Epithelial cell of umbilical artery (primary cell): Measurements from ENCODE around the gene LRP11. TPM values are rescaled to one million over a fixed set of nuclear protein-coding genes. Genes with fewer than 3 reads are reported as not detected.

Source experiments
- total RNA-seq: library from RNA; depleted of rRNA; stranded (reverse); fragments of >200 nt; gene quantifications from 2 replicates; pipeline ENCODE4 v1.2.3, GENCODE V29; 2014

The LRP11 gene
- total RNA-seq = 24.7 and 36.2 TPM in 2 replicates

GRCh38 chr6:149863698-149864577 is at the start of gene LRP11:
Gene LRP11, minus strand, starts transcription at chr6:149864359. Its CDS starts 339 bp downstream, at chr6:149864020.

GRCh38 chr6:149897855-149898744 is 33.9 kb upstream of the LRP11 start, which contains the start of gene RAET1E:
Gene RAET1E, minus strand, starts transcription at chr6:149898113. Its CDS starts 7,212 bp downstream, at chr6:149890901.

Other genes starting within 250 kb of the LRP11 start
- 28.9 and 40.4 TPM in 2 replicates for gene KATNA1, start 215.6 kb downstream of the LRP11 start, total RNA-seq
- gene LATS1, start 146.3 kb downstream of the LRP11 start, total RNA-seq = 5.8 and 6.7 TPM in 2 replicates
- gene NUP43, start 117.8 kb downstream of the LRP11 start, total RNA-seq = 24.0 and 70.7 TPM in 2 replicates
- gene PCMT1, start 114.6 kb downstream of the LRP11 start, total RNA-seq = 141 and 216 TPM in 2 replicates
- 0.46 TPM in 1 of 2 replicates, not detected in the other for gene RAET1E, start 33.8 kb upstream of the LRP11 start, total RNA-seq
- 0.30 TPM in 1 of 2 replicates, not detected in the other for gene RAET1G, start 58.8 kb upstream of the LRP11 start, total RNA-seq
- 6.8 and 9.6 TPM in 2 replicates for gene ULBP2, start 77.7 kb upstream of the LRP11 start, total RNA-seq
- gene ULBP1, start 99.6 kb upstream of the LRP11 start, total RNA-seq = under 0.01 and 0.46 TPM in 2 replicates
- not detected in 2 replicates for gene RAET1L, start 161.2 kb upstream of the LRP11 start, total RNA-seq
- 6.1 and 13.0 TPM in 2 replicates for gene ULBP3, start 204.8 kb upstream of the LRP11 start, total RNA-seq